ENCODE measurements around the gene DUSP2.

DUSP2 gene

GRCh38 chr2:96135621-96136020 lies 9.6 kb downstream of the DUSP2 start:
- Histone ChIP-seq H3K36me3 (ENCODE audit: insufficient read depth, low read length) (no peaks in the 10 kb centered on the region), H3K9ac (ENCODE audit: low read length) (no peak overlapping the region), H3K4me1 (ENCODE audit: insufficient read depth, low read length) (no peaks in the 10 kb centered on the region), H3K9me3 (ENCODE audit: low read length) (no peaks in the 10 kb centered on the region), H3K4me3 (ENCODE audit: low read depth in 1 of 2, low read length in 2 of 2) (no peak overlapping the region), H3K27me3 (ENCODE audit: control insufficient read depth in 1 of 2, insufficient read depth in 2 of 2, low read length in 2 of 2) (no peaks in the 10 kb centered on the region), H3K27ac (ENCODE audit: low read depth, low read length) (no peak overlapping the region)

GRCh38 chr2:96135171-96135570 lies 10.1 kb downstream of the DUSP2 start:
- Histone ChIP-seq H3K27me3 (ENCODE audit: control insufficient read depth in 1 of 2, insufficient read depth in 2 of 2, low read length in 2 of 2) (no peaks in the 10 kb centered on the region), H3K4me3 (ENCODE audit: low read depth in 1 of 2, low read length in 2 of 2) (no peak overlapping the region), H3K9ac (ENCODE audit: low read length) (no peak overlapping the region), H3K4me1 (ENCODE audit: insufficient read depth, low read length) (no peaks in the 10 kb centered on the region), H3K27ac (ENCODE audit: low read depth, low read length) (no peak overlapping the region), H3K36me3 (ENCODE audit: insufficient read depth, low read length) (no peaks in the 10 kb centered on the region), H3K9me3 (ENCODE audit: low read length) (no peaks in the 10 kb centered on the region)

- H3K9ac ChIP-seq (ENCODE audit: low read length): no peak overlapping the region
- no peaks in the 10 kb centered on the region for H3K36me3 ChIP-seq (ENCODE audit: insufficient read depth, low read length)
- H3K27me3 ChIP-seq (ENCODE audit: control insufficient read depth in 1 of 2, insufficient read depth in 2 of 2, low read length in 2 of 2): no peaks in the 10 kb centered on the region
- no peaks in the 10 kb centered on the region for H3K9me3 ChIP-seq (ENCODE audit: low read length)
- no peak overlapping the region for H3K4me3 ChIP-seq (ENCODE audit: low read depth in 1 of 2, low read length in 2 of 2)
- H3K27ac ChIP-seq (ENCODE audit: low read depth, low read length): no peak overlapping the region
- H3K4me1 ChIP-seq (ENCODE audit: insufficient read depth, low read length): no peaks in the 10 kb centered on the region
Observed at GRCh38 chr2:96134421-96134820, 10.8 kb downstream of the DUSP2 start.

DNA sequence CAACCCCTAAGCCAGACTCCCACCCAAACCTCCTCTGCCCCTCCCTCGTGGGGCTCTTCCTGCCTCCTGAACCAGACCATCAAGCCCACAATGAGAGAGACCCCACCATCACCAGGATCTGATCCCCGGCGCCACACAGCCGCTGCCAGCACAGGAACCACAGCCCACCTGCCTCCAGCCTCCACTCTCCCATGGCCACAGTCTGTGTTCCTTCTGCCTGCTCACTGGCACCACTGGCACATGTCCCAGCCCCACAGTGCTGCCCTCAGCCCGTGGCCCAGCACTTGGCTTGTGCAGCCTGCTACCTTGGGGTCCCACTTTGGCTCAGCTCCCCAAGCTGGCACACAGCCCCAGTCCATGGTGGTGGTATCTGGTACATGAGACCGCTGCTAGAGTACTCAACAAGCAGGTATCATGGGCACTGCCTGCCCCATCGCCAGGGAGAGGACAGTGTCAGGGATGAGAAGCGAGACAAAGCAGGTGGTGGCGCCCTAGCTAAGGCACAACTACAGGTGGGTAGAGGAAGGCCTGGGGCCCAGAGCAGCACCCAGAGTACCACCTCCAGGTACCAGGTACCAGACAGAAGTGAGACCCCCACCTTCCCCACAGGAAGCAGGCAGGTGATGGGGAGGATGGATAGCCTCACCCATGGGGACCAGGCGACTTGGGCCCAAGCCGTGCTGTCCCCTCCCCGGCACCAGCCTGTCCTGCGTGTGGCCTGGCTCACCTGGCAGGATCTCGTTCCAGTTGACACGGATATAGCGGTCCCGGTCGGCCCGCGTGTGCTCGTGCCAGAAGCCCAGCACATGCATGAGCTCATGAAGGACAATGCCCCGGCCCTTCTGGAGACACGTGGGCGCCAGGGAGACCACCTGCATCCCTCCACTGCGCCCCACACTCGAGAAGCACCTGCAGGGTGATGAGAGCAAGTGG lies 13.2 kb downstream of the DUSP2 start:
- no peaks in the 10 kb centered on the region for H3K27me3 ChIP-seq (ENCODE audit: control insufficient read depth in 1 of 2, insufficient read depth in 2 of 2, low read length in 2 of 2)
- H3K9me3 ChIP-seq (ENCODE audit: low read length): no peaks in the 10 kb centered on the region
- no peaks in the 10 kb centered on the region for H3K36me3 ChIP-seq (ENCODE audit: insufficient read depth, low read length)
- H3K27ac ChIP-seq (ENCODE audit: low read depth, low read length): no peak overlapping the region
- no peak overlapping the region for H3K9ac ChIP-seq (ENCODE audit: low read length)
- H3K4me3 ChIP-seq (ENCODE audit: low read depth in 1 of 2, low read length in 2 of 2): no peak overlapping the region
- no peaks in the 10 kb centered on the region for H3K4me1 ChIP-seq (ENCODE audit: insufficient read depth, low read length)

DNA sequence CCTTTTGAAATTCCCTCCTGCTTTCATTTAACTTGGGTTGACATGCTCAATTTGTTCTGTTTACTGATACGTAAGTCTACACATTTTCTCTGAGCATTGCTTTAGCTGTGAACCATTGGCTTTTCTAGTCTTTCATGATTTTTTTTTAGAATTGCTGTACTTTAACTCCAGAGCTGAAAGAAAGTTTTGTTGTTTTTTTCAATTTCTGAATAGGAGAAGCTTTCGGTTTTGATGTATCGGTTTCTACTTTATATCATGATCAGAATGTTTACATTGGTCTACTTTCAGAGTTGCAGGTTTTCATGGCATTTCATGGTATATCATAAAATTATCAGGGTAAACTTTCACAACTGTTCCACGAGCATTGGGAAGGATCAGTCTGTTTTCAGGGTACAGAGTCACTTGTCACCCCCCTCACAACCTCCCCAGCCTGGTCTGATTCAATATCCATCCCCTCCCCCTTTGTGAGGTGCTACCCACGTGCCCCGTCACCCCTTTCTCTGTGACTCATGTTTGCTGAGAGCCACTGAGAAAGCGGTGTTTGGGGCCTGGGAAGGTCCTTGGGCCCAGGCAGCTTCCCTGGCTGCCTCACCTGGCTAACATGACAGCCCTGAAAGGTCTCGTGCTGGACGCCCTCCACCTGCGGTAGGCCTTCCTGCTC lies 14.0 kb downstream of the DUSP2 start:
- Histone ChIP-seq H3K4me1 (ENCODE audit: insufficient read depth, low read length) (no peaks in the 10 kb centered on the region), H3K27me3 (ENCODE audit: control insufficient read depth in 1 of 2, insufficient read depth in 2 of 2, low read length in 2 of 2) (no peaks in the 10 kb centered on the region)

DNA sequence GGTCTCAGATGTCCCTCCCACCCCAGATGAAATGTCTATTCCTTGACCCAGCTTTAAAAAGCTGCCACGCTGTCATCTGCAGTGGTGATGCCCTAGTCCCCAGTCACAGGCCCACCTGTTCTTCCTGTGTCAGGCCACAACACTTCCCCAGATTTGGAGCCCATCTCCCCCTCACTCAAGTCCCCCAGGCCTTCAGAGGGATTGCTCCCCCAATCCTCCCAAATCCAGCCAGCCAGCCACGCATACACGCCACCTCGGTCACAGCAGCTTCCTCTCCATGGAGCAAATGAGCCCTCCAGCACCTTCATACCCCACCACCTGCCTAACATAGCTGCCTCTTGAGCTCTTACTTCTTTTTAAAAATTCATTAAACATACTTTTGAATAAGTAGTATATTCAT lies 14.8 kb downstream of the DUSP2 start:
- Histone ChIP-seq H3K27me3 (ENCODE audit: control insufficient read depth in 1 of 2, insufficient read depth in 2 of 2, low read length in 2 of 2) (no peaks in the 10 kb centered on the region), H3K27ac (ENCODE audit: low read depth, low read length) (no peak overlapping the region), H3K36me3 (ENCODE audit: insufficient read depth, low read length) (no peaks in the 10 kb centered on the region), H3K9me3 (ENCODE audit: low read length) (no peaks in the 10 kb centered on the region), H3K4me3 (ENCODE audit: low read depth in 1 of 2, low read length in 2 of 2) (no peak overlapping the region), H3K4me1 (ENCODE audit: insufficient read depth, low read length) (no peaks in the 10 kb centered on the region), H3K9ac (ENCODE audit: low read length) (no peak overlapping the region)

More for the DNA sequence above, 14.0 kb downstream of the DUSP2 start:
- Histone ChIP-seq H3K27ac (ENCODE audit: low read depth, low read length) (no peak overlapping the region), H3K4me3 (ENCODE audit: low read depth in 1 of 2, low read length in 2 of 2) (no peak overlapping the region), H3K9me3 (ENCODE audit: low read length) (no peaks in the 10 kb centered on the region), H3K9ac (ENCODE audit: low read length) (no peak overlapping the region), H3K36me3 (ENCODE audit: insufficient read depth, low read length) (no peaks in the 10 kb centered on the region)

DNA sequence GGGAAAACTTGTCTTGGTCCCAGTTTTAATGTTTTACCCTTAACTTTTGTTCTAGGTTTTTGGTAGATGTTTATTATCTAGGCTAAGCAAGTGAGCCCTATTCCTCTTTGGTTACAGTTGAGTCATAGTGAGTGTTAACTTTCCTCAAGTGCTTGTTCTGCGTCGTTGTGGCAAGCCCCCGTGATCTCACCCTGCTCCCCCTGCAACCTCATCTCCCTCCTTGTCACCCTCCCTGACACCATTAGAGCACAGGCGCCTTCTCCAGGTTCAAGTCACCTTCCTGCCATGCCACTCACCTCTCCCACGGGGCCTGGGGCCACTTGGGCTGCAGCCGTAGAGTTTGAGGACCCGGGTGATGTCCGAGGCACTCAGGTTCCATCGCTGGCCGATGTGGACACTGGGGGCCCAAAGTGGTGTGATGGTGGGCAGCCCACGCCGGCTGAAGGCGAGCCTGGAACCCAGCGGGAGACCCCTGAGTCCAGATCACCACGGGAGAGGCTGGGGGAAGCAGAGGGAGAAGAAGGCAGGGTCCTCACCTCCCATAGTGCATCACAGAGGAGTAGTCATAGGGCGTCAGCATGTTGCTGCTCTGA lies 15.6 kb downstream of the DUSP2 start:
- Histone ChIP-seq H3K27ac (ENCODE audit: low read depth, low read length) (no peak overlapping the region), H3K36me3 (ENCODE audit: insufficient read depth, low read length) (no peaks in the 10 kb centered on the region), H3K9ac (ENCODE audit: low read length) (no peak overlapping the region), H3K27me3 (ENCODE audit: control insufficient read depth in 1 of 2, insufficient read depth in 2 of 2, low read length in 2 of 2) (no peaks in the 10 kb centered on the region), H3K4me1 (ENCODE audit: insufficient read depth, low read length) (no peaks in the 10 kb centered on the region), H3K4me3 (ENCODE audit: low read depth in 1 of 2, low read length in 2 of 2) (no peak overlapping the region), H3K9me3 (ENCODE audit: low read length) (no peaks in the 10 kb centered on the region)

GRCh38 chr2:96128456-96128855 lies 16.8 kb downstream of the DUSP2 start:
- H3K9ac ChIP-seq (ENCODE audit: low read length): no peak overlapping the region
- no peaks in the 10 kb centered on the region for H3K9me3 ChIP-seq (ENCODE audit: low read length)
- no peak overlapping the region for H3K4me3 ChIP-seq (ENCODE audit: low read depth in 1 of 2, low read length in 2 of 2)
- no peak overlapping the region for H3K27ac ChIP-seq (ENCODE audit: low read depth, low read length)
- no peaks in the 10 kb centered on the region for H3K36me3 ChIP-seq (ENCODE audit: insufficient read depth, low read length)
- no peaks in the 10 kb centered on the region for H3K4me1 ChIP-seq (ENCODE audit: insufficient read depth, low read length)
- no peaks in the 10 kb centered on the region for H3K27me3 ChIP-seq (ENCODE audit: control insufficient read depth in 1 of 2, insufficient read depth in 2 of 2, low read length in 2 of 2)

DNA sequence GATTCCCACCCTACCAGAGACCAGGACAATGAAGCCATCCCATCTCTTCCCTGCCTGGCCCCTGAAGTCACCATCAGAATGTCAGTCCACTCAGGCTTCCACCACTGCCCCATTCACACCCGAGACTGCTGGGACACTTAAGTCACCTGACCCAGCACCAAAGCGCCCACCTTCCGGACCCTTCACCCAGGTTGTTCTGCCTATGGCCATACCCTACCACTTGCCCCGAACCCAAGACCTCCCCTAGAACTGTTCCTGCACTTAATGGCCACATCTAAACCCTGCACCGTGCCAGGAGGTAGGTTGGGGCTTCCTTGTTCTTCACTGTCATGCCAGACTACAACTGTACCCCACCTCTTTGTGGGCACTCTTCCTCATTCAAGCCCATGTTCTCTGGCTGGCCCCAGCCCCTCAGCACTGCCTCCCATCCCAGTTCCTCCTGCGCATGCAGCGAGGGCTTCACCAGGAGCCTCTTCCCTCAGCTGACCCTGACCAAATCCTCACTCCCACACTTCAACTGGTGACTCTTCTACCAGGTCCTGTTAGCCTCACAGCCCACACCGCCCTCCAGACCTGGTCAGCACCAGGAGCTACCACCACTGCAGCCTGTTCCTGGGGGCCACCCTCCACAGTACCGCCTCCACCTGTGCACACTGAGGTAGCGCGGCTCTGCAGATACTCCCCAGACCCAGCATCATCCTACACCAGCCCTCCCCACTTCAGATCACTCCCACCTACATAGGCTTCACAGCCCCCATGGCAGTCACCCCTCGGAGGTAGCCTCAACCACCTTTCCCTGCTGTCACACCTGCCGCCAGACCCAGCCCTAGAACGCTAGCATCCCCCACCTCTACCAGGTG lies 20.6 kb downstream of the DUSP2 start:
- Histone ChIP-seq H3K4me1 (ENCODE audit: insufficient read depth, low read length) (no peaks in the 10 kb centered on the region), H3K9ac (ENCODE audit: low read length) (no peak overlapping the region), H3K4me3 (ENCODE audit: low read depth in 1 of 2, low read length in 2 of 2) (no peak overlapping the region), H3K27ac (ENCODE audit: low read depth, low read length) (no peak overlapping the region), H3K9me3 (ENCODE audit: low read length) (no peaks in the 10 kb centered on the region), H3K27me3 (ENCODE audit: control insufficient read depth in 1 of 2, insufficient read depth in 2 of 2, low read length in 2 of 2) (no peaks in the 10 kb centered on the region), H3K36me3 (ENCODE audit: insufficient read depth, low read length) (no peaks in the 10 kb centered on the region)

DNA sequence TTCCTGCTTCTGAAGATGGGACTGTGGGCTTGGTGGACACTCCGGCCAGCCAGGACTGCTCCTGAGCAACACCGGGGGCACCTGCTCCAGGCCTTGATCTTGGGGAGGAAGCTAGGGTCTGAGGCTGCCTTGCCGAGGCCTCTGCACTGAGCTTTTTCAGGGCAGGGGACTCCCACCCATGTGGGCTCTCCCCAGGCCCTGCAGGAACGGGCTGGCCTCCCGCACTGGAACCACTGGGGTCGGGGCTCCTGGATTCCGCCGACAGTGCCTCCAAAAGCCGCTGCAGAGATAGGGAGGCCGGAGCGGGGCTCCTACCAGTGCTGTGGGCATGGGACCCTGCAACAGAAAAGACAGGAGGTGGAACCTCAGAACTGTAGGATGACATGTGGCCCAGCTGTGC lies 21.3 kb downstream of the DUSP2 start:
- Histone ChIP-seq H3K36me3 (ENCODE audit: insufficient read depth, low read length) (no peaks in the 10 kb centered on the region), H3K4me1 (ENCODE audit: insufficient read depth, low read length) (no peaks in the 10 kb centered on the region), H3K9me3 (ENCODE audit: low read length) (no peaks in the 10 kb centered on the region), H3K27ac (ENCODE audit: low read depth, low read length) (no peak overlapping the region), H3K27me3 (ENCODE audit: control insufficient read depth in 1 of 2, insufficient read depth in 2 of 2, low read length in 2 of 2) (no peaks in the 10 kb centered on the region), H3K4me3 (ENCODE audit: low read depth in 1 of 2, low read length in 2 of 2) (no peak overlapping the region), H3K9ac (ENCODE audit: low read length) (no peak overlapping the region)

GRCh38 chr2:96123290-96123689 lies 21.9 kb downstream of the DUSP2 start:
- Histone ChIP-seq H3K4me1 (ENCODE audit: insufficient read depth, low read length) (no peaks in the 10 kb centered on the region), H3K4me3 (ENCODE audit: low read depth in 1 of 2, low read length in 2 of 2) (no peak overlapping the region), H3K27me3 (ENCODE audit: control insufficient read depth in 1 of 2, insufficient read depth in 2 of 2, low read length in 2 of 2) (peaks cover 0 to under 1% of the 10 kb centered on the region in 2 donors), H3K9me3 (ENCODE audit: low read length) (no peaks in the 10 kb centered on the region), H3K36me3 (ENCODE audit: insufficient read depth, low read length) (no peaks in the 10 kb centered on the region), H3K27ac (ENCODE audit: low read depth, low read length) (no peak overlapping the region), H3K9ac (ENCODE audit: low read length) (no peak overlapping the region)
